Measurements from ENCODE around the gene KRTDAP. TPM values are rescaled to one million over a fixed set of nuclear protein-coding genes. Genes with fewer than 3 reads are reported as not detected.
"Not testable (repeated sequence)": the region's sequence is repeated elsewhere in the genome, so short reads cannot be mapped to it uniquely, and the experiment has no call there.

The KRTDAP gene
- total RNA-seq, 2 experiments from 2014 or later = not detected

- ChIA-PET POLR2A (no interaction called here), CTCF (interaction anchor here (1.1 kb wide), 1 partner anchor 123 kb away, joined by 4 read pairs; no protein-coding TSS in a partner anchor)
- no peak overlapping the region for H3K27ac Mint-ChIP-seq
- no peak overlapping the region for H3K4me3 Mint-ChIP-seq
- H3K9me3 Mint-ChIP-seq (ENCODE audit: insufficient read depth) = no peaks in the 10 kb centered on the region
- H3K4me1 Mint-ChIP-seq (ENCODE audit: low read depth) = no peaks in the 10 kb centered on the region
- no peaks in the 10 kb centered on the region for H3K36me3 Mint-ChIP-seq (ENCODE audit: low read depth)
- H3K27me3 Mint-ChIP-seq (ENCODE audit: low read depth) = no peaks in the 10 kb centered on the region
- ATAC-seq (no peak), DNase-seq (no peak)
Measured at GRCh38 chr19:35476149-35476548, 14.1 kb downstream of the KRTDAP start.

- H3K27me3 Mint-ChIP-seq (ENCODE audit: low read depth); POLR2A ChIA-PET; DNase-seq; H3K27ac Mint-ChIP-seq; H3K4me3 Mint-ChIP-seq; H3K9me3 Mint-ChIP-seq (ENCODE audit: insufficient read depth); H3K4me1 Mint-ChIP-seq (ENCODE audit: low read depth); ATAC-seq; H3K36me3 Mint-ChIP-seq (ENCODE audit: low read depth): not testable (repeated sequence)
- CTCF ChIA-PET = interaction anchor here (1.2 to 2.2 kb wide), 2 partner anchors 21 to 122 kb away, joined by 3 to 4 read pairs; no protein-coding TSS in a partner anchor
Measured at GRCh38 chr19:35474594-35474993, 15.7 kb downstream of the KRTDAP start.

- POLR2A ChIA-PET = interaction anchor here (0.7 kb wide), 1 partner anchor 46 kb away, joined by 3 read pairs; no protein-coding TSS in a partner anchor
- no peaks in the 10 kb centered on the region for H3K4me1 Mint-ChIP-seq (ENCODE audit: low read depth)
- H3K27me3 Mint-ChIP-seq (ENCODE audit: low read depth) = no peaks in the 10 kb centered on the region
- H3K9me3 Mint-ChIP-seq (ENCODE audit: insufficient read depth) = no peaks in the 10 kb centered on the region
- ATAC-seq (no peak), DNase-seq (no peak)
- H3K4me3 Mint-ChIP-seq = no peak overlapping the region
- H3K27ac Mint-ChIP-seq = no peak overlapping the region
- H3K36me3 Mint-ChIP-seq (ENCODE audit: low read depth) = no peaks in the 10 kb centered on the region
- CTCF ChIA-PET = interaction anchor here (1.9 to 2.7 kb wide), 3 partner anchors 13 to 121 kb away, joined by 4 to 9 read pairs (median 7); no protein-coding TSS in a partner anchor
Measured at GRCh38 chr19:35474104-35474503, 16.2 kb downstream of the KRTDAP start.

- Mint-ChIP-seq H3K27me3 (ENCODE audit: low read depth) (peaks cover 3% of the 10 kb centered on the region), H3K4me1 (ENCODE audit: low read depth) (peaks cover 3% of the 10 kb centered on the region), H3K9me3 (ENCODE audit: insufficient read depth) (no peaks in the 10 kb centered on the region), H3K36me3 (ENCODE audit: low read depth) (no peaks in the 10 kb centered on the region), H3K4me3 (no peak overlapping the region), H3K27ac (no peak overlapping the region)
- ChIA-PET POLR2A (no interaction called here), CTCF (interaction anchor here (1.0 to 2.7 kb wide), 5 partner anchors 15 to 121 kb away, joined by 3 to 9 read pairs (median 6); no protein-coding TSS in a partner anchor)
- ATAC-seq = no peak
- DNase-seq = no peak
Measured at GRCh38 chr19:35471946-35472345, 18.3 kb downstream of the KRTDAP start.

- H3K4me1 Mint-ChIP-seq (ENCODE audit: low read depth); H3K36me3 Mint-ChIP-seq (ENCODE audit: low read depth); ATAC-seq; H3K27me3 Mint-ChIP-seq (ENCODE audit: low read depth); POLR2A ChIA-PET; H3K4me3 Mint-ChIP-seq; H3K27ac Mint-ChIP-seq; DNase-seq; H3K9me3 Mint-ChIP-seq (ENCODE audit: insufficient read depth): not testable (repeated sequence)
- CTCF ChIA-PET = interaction anchor here (1.7 to 4.0 kb wide), 3 partner anchors 24 to 120 kb away, joined by 3 to 73 read pairs (median 6); no protein-coding TSS in a partner anchor
Measured at GRCh38 chr19:35471075-35471474, 19.2 kb downstream of the KRTDAP start.

- POLR2A ChIA-PET = no interaction called here
- Mint-ChIP-seq H3K27ac (no peak overlapping the region), H3K27me3 (ENCODE audit: low read depth) (peaks cover 11% of the 10 kb centered on the region), H3K36me3 (ENCODE audit: low read depth) (no peaks in the 10 kb centered on the region), H3K4me1 (ENCODE audit: low read depth) (peaks cover 5% of the 10 kb centered on the region), H3K4me3 (no peak overlapping the region), H3K9me3 (ENCODE audit: insufficient read depth) (no peaks in the 10 kb centered on the region)
- DNase-seq (no peak), ATAC-seq (no peak)
- CTCF ChIA-PET = interaction anchor here (0.8 to 4.0 kb wide), 7 partner anchors 12 to 117 kb away, joined by 3 to 73 read pairs (median 6); partner anchors contain the start of gene FFAR3
Measured at GRCh38 chr19:35470128-35470527, 20.1 kb downstream of the KRTDAP start.

GRCh38 chr19:35468637-35469036, 21.6 kb downstream of the KRTDAP start:
- H3K9me3 Mint-ChIP-seq (ENCODE audit: insufficient read depth) = no peaks in the 10 kb centered on the region
- DNase-seq = peak; percentile 77
- no peak overlapping the region for H3K4me3 Mint-ChIP-seq
- no peak overlapping the region for H3K27ac Mint-ChIP-seq
- ChIA-PET CTCF (interaction anchor here (0.7 to 4.0 kb wide), 19 partner anchors 9 to 402 kb away, joined by 3 to 73 read pairs (median 3); partner anchors contain the start of genes FFAR1 and FFAR3), POLR2A (interaction anchor here (1.3 kb wide), 1 partner anchor 116 kb away, joined by 5 read pairs; no protein-coding TSS in a partner anchor)
- H3K4me1 Mint-ChIP-seq (ENCODE audit: low read depth) = peaks cover 12% of the 10 kb centered on the region
- no peaks in the 10 kb centered on the region for H3K36me3 Mint-ChIP-seq (ENCODE audit: low read depth)
- peak; percentile 98 for ATAC-seq
- peaks cover 12% of the 10 kb centered on the region for H3K27me3 Mint-ChIP-seq (ENCODE audit: low read depth)

GRCh38 chr19:35466259-35466658, 24.0 kb downstream of the KRTDAP start:
- Mint-ChIP-seq H3K4me1 (ENCODE audit: low read depth) (peaks cover 28% of the 10 kb centered on the region), H3K36me3 (ENCODE audit: low read depth) (no peaks in the 10 kb centered on the region), H3K4me3 (no peak overlapping the region), H3K9me3 (ENCODE audit: insufficient read depth) (no peaks in the 10 kb centered on the region), H3K27ac (no peak overlapping the region), H3K27me3 (ENCODE audit: low read depth) (peaks cover 12% of the 10 kb centered on the region)
- no peak for DNase-seq
- ChIA-PET CTCF (interaction anchor here (0.7 to 1.2 kb wide), 5 partner anchors 15 to 197 kb away, joined by 3 to 12 read pairs (median 3); partner anchors contain the start of genes FFAR2 and USF2), POLR2A (no interaction called here)
- no peak for ATAC-seq

- Mint-ChIP-seq H3K4me1 (ENCODE audit: low read depth) (peaks cover 36% of the 10 kb centered on the region), H3K4me3 (peak overlapping the region; percentile 59), H3K27me3 (ENCODE audit: low read depth) (peaks cover 13% of the 10 kb centered on the region), H3K27ac (peak overlapping the region; percentile 93)
- H3K9me3 Mint-ChIP-seq (ENCODE audit: insufficient read depth); H3K36me3 Mint-ChIP-seq (ENCODE audit: low read depth); DNase-seq: not testable (repeated sequence)
- CTCF ChIA-PET = interaction anchor here (1.0 to 3.6 kb wide), 11 partner anchors 12 to 251 kb away, joined by 3 to 34 read pairs (median 8); partner anchors contain the start of genes FFAR2 and FFAR3
- ATAC-seq = peak; percentile 45
- POLR2A ChIA-PET = interaction anchor here (0.5 to 1.0 kb wide), 2 partner anchors 110 to 284 kb away, joined by 3 to 5 read pairs; no protein-coding TSS in a partner anchor
Measured at GRCh38 chr19:35462956-35463355, 27.3 kb downstream of the KRTDAP start.

- Mint-ChIP-seq H3K36me3 (ENCODE audit: low read depth) (no peaks in the 10 kb centered on the region), H3K4me3 (peak overlapping the region; percentile 59), H3K27ac (peak overlapping the region; percentile 93), H3K9me3 (ENCODE audit: insufficient read depth) (no peaks in the 10 kb centered on the region), H3K4me1 (ENCODE audit: low read depth) (peaks cover 36% of the 10 kb centered on the region), H3K27me3 (ENCODE audit: low read depth) (peaks cover 11% of the 10 kb centered on the region)
- ChIA-PET CTCF (interaction anchor here (0.7 to 3.6 kb wide), 11 partner anchors 11 to 251 kb away, joined by 3 to 34 read pairs (median 8); partner anchors contain the start of genes FFAR2 and FFAR3), POLR2A (interaction anchor here (0.5 to 1.0 kb wide), 2 partner anchors 109 to 1399 kb away, joined by 3 to 5 read pairs; no protein-coding TSS in a partner anchor)
- DNase-seq = peak; percentile 86
- ATAC-seq = peak; percentile 93
Measured at GRCh38 chr19:35462476-35462953, 27.7 kb downstream of the KRTDAP start.

GRCh38 chr19:35461788-35462187, 28.5 kb downstream of the KRTDAP start:
- CTCF ChIA-PET = interaction anchor here (1.6 to 3.6 kb wide), 5 partner anchors 10 to 250 kb away, joined by 8 to 34 read pairs (median 13); partner anchors contain the start of gene FFAR3
- ATAC-seq; DNase-seq; H3K27ac Mint-ChIP-seq; H3K9me3 Mint-ChIP-seq (ENCODE audit: insufficient read depth); H3K36me3 Mint-ChIP-seq (ENCODE audit: low read depth); H3K4me3 Mint-ChIP-seq: not testable (repeated sequence)
- POLR2A ChIA-PET = interaction anchor here (0.5 kb wide), 1 partner anchor 1400 kb away, joined by 3 read pairs; no protein-coding TSS in a partner anchor
- Mint-ChIP-seq H3K27me3 (ENCODE audit: low read depth) (peaks cover 11% of the 10 kb centered on the region), H3K4me1 (ENCODE audit: low read depth) (peaks cover 40% of the 10 kb centered on the region)

GRCh38 chr19:35461060-35461459, 29.2 kb downstream of the KRTDAP start:
- CTCF ChIA-PET = interaction anchor here (3.4 to 3.6 kb wide), 2 partner anchors 10 to 108 kb away, joined by 13 to 34 read pairs; no protein-coding TSS in a partner anchor
- no peak for ATAC-seq
- H3K9me3 Mint-ChIP-seq (ENCODE audit: insufficient read depth) = no peaks in the 10 kb centered on the region
- H3K4me3 Mint-ChIP-seq = no peak overlapping the region
- no peaks in the 10 kb centered on the region for H3K36me3 Mint-ChIP-seq (ENCODE audit: low read depth)
- peaks cover 40% of the 10 kb centered on the region for H3K4me1 Mint-ChIP-seq (ENCODE audit: low read depth)
- H3K27me3 Mint-ChIP-seq (ENCODE audit: low read depth) = peaks cover 10% of the 10 kb centered on the region
- POLR2A ChIA-PET = interaction anchor here (0.6 kb wide), 1 partner anchor 119 kb away, joined by 3 read pairs; no protein-coding TSS in a partner anchor
- no peak for DNase-seq
- H3K27ac Mint-ChIP-seq = peak overlapping the region; percentile 48
